Heart left ventricle (tissue), 13 donors: ENCODE data around the gene CDH13.

Source experiments
- CTCF ChIP-seq, 12 donors: fragments of 200-600 bp; sonication (generic) in 4 of 12; IDR thresholded peaks; one replicate each; pipeline versions ENCODE4 v1.5.0 to v1.8.0; 2018 to 2022; ENCODE audit warnings: antibody characterized with exemption in 12 of 12, mild to moderate bottlenecking in 5 of 12
- POLR2A ChIP-seq, 2 donors: fragments of 450-650 bp; IDR thresholded peaks; one replicate each; pipeline ENCODE4 v1.6.1; 2017; ENCODE audit warnings: antibody characterized with exemption in 2 of 2, mild to moderate bottlenecking in 2 of 2, moderate library complexity in 2 of 2
- donor health status: ischemic (EF 13 %, LVEDD 7.1; RV severe dilation, severe dysfunction).
- donor health status: DM: no; HTN: yes; CAD: no.
- donor health status: DM: no; HTN: no; CAD: no.
- donor health status: ischemic (EF 25% LVEDD 6.9; RV normal size, moderate dysfunction).
- donor health status: ischemic (EF 25% LVEDD 5.7; RV mildly dilated, moderate dysfunction).
- donor health status: ischemic (EF 35%, LVEDD 5.7; RV mildly dilated, moderate dysfunction).
- donor health status: nonischemic (EF 11% LVEDD 7.7; RV severe dilation, severe dysfunction).
- donor health status: DM: yes; HTN: yes; CAD: no.
- donor health status: PGD.
- donor health status: ischemic (EF 29% LVEDD 5.4; RV normal size, mild dysfunction).
- donor health status: nonischemic (EF 23%, LVEDD 6.1; RV moderate dilation, normal function).

GRCh38 chr16:83068686-83069085 is 441.9 kb downstream of the CDH13 start:
- TF ChIP-seq POLR2A (IDR thresholded peaks at IDR 0.05) (no peak), CTCF (IDR thresholded peaks at IDR 0.05) (peak in 9 of 12 donors; percentile 18 to 60 (median 22))
